ENCODE data around the gene BCL2L11.

The BCL2L11 gene

DNA sequence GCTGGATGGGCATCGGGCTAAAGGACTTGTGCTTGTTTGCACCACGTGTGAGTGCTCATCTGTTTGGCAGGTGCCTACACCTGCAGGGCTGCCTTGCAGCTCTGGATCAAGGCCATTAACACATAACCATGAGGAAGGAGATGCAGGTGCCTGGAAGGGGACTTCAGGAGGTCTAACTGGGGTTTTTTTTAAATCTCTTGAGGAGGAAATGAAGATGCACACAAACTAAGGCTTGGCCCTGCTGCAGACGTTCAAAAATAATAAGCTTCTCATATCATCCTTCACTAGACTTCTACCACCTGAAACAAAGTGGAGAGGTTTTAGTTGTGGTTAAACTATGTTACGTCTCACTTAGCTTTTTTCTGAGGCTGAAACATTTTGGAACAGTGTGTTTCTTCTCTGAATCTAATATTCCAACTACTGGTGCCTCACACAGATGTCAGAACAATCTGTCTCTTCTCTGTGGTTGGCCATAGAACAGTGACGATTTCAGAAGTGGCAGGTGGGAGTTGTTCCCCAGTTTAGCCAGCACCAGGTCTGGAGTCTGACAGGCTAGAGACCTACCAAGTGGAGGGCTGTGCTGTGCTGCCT lies 36.5 kb downstream of the BCL2L11 start:
- no peak overlapping the region for H2AFZ ChIP-seq (ENCODE audit: low read depth, low read length)

DNA sequence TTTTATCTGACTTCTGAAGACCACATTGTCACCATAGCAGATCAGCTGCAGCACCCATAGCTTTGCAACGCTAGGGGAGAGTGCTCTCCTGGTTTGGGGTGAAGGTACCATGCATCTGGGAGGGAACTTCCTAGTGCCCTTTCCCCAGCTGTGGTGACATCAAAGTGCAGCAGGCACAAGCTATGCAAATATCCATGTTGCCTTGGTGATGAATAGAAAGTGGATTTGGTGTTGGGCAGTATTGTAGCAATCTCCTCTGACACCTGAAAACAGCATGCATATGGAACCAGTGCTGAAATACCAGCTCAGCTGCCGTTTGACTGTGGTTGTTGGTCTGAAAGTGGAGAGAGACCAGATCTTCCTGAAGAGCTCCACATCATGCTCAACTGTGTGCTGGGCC lies 37.1 kb downstream of the BCL2L11 start:
- peaks cover 9% of the 10 kb centered on the region; the same call in 1 of the 2 replicates for H3K79me2 ChIP-seq (ENCODE audit: low read length)
- H4K20me1 ChIP-seq (ENCODE audit: insufficient read depth, low read length) = peaks cover 72% of the 10 kb centered on the region
- peak overlapping the region; percentile 45; the same call in 1 of the 2 replicates for H3K9ac ChIP-seq (ENCODE audit: low read length)
- H3K4me2 ChIP-seq (ENCODE audit: low read length) = peak overlapping the region; percentile 67
- H3K27me3 ChIP-seq (ENCODE audit: low read depth, low read length) = peaks cover 58% of the 10 kb centered on the region
- H3K36me3 ChIP-seq (replicated peaks; ENCODE audit: low read depth, low read length) = peaks cover 57% of the 10 kb centered on the region
- no peak overlapping the region for H2AFZ ChIP-seq (ENCODE audit: low read depth, low read length)
- peak overlapping the region; percentile 97 for H3K27ac ChIP-seq (ENCODE audit: low read length)
- TF ChIP-seq, protein P1, sequence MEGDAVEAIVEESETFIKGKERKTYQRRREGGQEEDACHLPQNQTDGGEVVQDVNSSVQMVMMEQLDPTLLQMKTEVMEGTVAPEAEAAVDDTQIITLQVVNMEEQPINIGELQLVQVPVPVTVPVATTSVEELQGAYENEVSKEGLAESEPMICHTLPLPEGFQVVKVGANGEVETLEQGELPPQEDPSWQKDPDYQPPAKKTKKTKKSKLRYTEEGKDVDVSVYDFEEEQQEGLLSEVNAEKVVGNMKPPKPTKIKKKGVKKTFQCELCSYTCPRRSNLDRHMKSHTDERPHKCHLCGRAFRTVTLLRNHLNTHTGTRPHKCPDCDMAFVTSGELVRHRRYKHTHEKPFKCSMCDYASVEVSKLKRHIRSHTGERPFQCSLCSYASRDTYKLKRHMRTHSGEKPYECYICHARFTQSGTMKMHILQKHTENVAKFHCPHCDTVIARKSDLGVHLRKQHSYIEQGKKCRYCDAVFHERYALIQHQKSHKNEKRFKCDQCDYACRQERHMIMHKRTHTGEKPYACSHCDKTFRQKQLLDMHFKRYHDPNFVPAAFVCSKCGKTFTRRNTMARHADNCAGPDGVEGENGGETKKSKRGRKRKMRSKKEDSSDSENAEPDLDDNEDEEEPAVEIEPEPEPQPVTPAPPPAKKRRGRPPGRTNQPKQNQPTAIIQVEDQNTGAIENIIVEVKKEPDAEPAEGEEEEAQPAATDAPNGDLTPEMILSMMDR (IDR thresholded peaks at IDR 0.05; ENCODE audit: low read depth, low read length) = peak; percentile 42
- TF ChIP-seq EZH2phosphoT487 (IDR thresholded peaks at IDR 0.05; ENCODE audit: low read depth) = no peak
- H3K4me1 ChIP-seq (ENCODE audit: low read length) = peaks cover 76% of the 10 kb centered on the region
- peak overlapping the region; percentile 29 for H3K4me3 ChIP-seq (ENCODE audit: low read length)
- H3K9me3 ChIP-seq (ENCODE audit: insufficient read depth, low read length) = no peaks in the 10 kb centered on the region

More for the DNA sequence above, 36.5 kb downstream of the BCL2L11 start:
- peaks cover 62% of the 10 kb centered on the region for H3K27me3 ChIP-seq (ENCODE audit: low read depth, low read length)
- H3K4me2 ChIP-seq (ENCODE audit: low read length) = peak overlapping the region; percentile 67
- peak overlapping the region; percentile 45 for H3K9ac ChIP-seq (ENCODE audit: low read length)
- H3K9me3 ChIP-seq (ENCODE audit: insufficient read depth, low read length) = no peaks in the 10 kb centered on the region
- TF ChIP-seq, protein P1 (IDR thresholded peaks at IDR 0.05; ENCODE audit: low read depth, low read length) = no peak
- TF ChIP-seq EZH2phosphoT487 (IDR thresholded peaks at IDR 0.05; ENCODE audit: low read depth) = peak; percentile 68; the same call in 1 of the 2 replicates
- peaks cover 62% of the 10 kb centered on the region for H3K36me3 ChIP-seq (replicated peaks; ENCODE audit: low read depth, low read length)
- H3K79me2 ChIP-seq (ENCODE audit: low read length) = peaks cover 9% of the 10 kb centered on the region; the same call in 1 of the 2 replicates
- peaks cover 70% of the 10 kb centered on the region for H3K4me1 ChIP-seq (ENCODE audit: low read length)
- peak overlapping the region; percentile 97 for H3K27ac ChIP-seq (ENCODE audit: low read length)
- H3K4me3 ChIP-seq (ENCODE audit: low read length) = peak overlapping the region; percentile 29; the same call in 1 of the 2 replicates
- peaks cover 74% of the 10 kb centered on the region for H4K20me1 ChIP-seq (ENCODE audit: insufficient read depth, low read length)

DNA sequence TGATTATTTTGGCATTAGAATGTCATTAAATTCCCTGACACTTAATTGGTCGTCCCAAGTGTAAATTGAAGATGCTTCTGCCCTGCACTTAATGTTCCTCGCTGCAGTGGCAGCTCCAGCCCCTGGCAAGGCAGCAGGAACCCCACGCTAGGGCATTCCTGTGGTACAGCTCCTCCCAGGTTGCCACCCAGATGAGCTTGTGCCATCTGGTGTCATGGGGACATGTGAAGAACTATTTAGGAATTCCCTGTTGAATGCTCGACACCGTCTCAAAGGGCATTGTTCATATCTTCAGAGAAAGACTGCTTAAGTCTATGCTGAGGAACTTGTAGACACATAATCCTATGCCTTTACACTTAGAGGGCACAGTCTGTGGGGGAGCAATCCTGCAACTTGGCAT lies 38.9 kb downstream of the BCL2L11 start:
- no peak overlapping the region for H2AFZ ChIP-seq (ENCODE audit: low read depth, low read length)
- H3K4me1 ChIP-seq (ENCODE audit: low read length) = peaks cover 90% of the 10 kb centered on the region
- H3K27ac ChIP-seq (ENCODE audit: low read length) = no peak overlapping the region
- H3K27me3 ChIP-seq (ENCODE audit: low read depth, low read length) = peaks cover 67% of the 10 kb centered on the region
- no peak overlapping the region for H3K4me3 ChIP-seq (ENCODE audit: low read length)
- H3K9ac ChIP-seq (ENCODE audit: low read length) = no peak overlapping the region
- peaks cover 74% of the 10 kb centered on the region for H4K20me1 ChIP-seq (ENCODE audit: insufficient read depth, low read length)
- peaks cover 52% of the 10 kb centered on the region for H3K36me3 ChIP-seq (replicated peaks; ENCODE audit: low read depth, low read length)
- H3K9me3 ChIP-seq (ENCODE audit: insufficient read depth, low read length) = no peaks in the 10 kb centered on the region
- H3K79me2 ChIP-seq (ENCODE audit: low read length) = peaks cover 9% of the 10 kb centered on the region; the same call in 1 of the 2 replicates
- TF ChIP-seq, protein P1 (IDR thresholded peaks at IDR 0.05; ENCODE audit: low read depth, low read length) = no peak
- TF ChIP-seq EZH2phosphoT487 (IDR thresholded peaks at IDR 0.05; ENCODE audit: low read depth) = no peak
- no peak overlapping the region for H3K4me2 ChIP-seq (ENCODE audit: low read length)

DNA sequence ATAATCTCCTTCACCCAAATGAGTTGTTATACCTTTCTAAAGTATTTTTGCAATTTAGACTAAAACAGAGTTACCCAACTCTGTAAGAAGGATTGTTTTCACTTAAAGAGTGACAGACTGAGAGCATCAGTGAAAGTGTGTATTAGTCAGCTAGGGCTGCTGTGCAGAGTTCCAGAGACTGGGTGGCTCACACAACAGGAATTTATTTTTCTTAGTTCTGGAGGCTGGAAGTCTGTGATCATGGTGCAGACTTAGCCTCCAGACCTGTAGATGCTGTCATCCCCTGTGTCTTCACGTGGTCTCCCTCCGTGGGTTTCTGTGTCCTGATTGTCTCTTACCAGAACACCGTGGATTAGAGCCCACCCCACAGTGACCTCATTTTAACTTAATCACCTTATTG lies 40.0 kb downstream of the BCL2L11 start:
- Histone ChIP-seq H4K20me1 (ENCODE audit: insufficient read depth, low read length) (peaks cover 68% of the 10 kb centered on the region), H3K79me2 (ENCODE audit: low read length) (peaks cover 9% of the 10 kb centered on the region; the same call in 1 of the 2 replicates), H2AFZ (ENCODE audit: low read depth, low read length) (no peak overlapping the region), H3K4me3 (ENCODE audit: low read length) (no peak overlapping the region), H3K27ac (ENCODE audit: low read length) (no peak overlapping the region), H3K9me3 (ENCODE audit: insufficient read depth, low read length) (no peaks in the 10 kb centered on the region), H3K27me3 (ENCODE audit: low read depth, low read length) (peaks cover 66% of the 10 kb centered on the region), H3K36me3 (replicated peaks; ENCODE audit: low read depth, low read length) (peaks cover 55% of the 10 kb centered on the region), H3K4me2 (ENCODE audit: low read length) (no peak overlapping the region), H3K9ac (ENCODE audit: low read length) (no peak overlapping the region), H3K4me1 (ENCODE audit: low read length) (peaks cover 84% of the 10 kb centered on the region)
- TF ChIP-seq, protein P1 (IDR thresholded peaks at IDR 0.05; ENCODE audit: low read depth, low read length) = no peak
- TF ChIP-seq EZH2phosphoT487 (IDR thresholded peaks at IDR 0.05; ENCODE audit: low read depth) = no peak
